ENCODE results near the gene FOXC1.

- no peak for TF ChIP-seq CTCF (IDR thresholded peaks at IDR 0.05; ENCODE audit: insufficient read depth, low read depth, low read length)
- no peak for TF ChIP-seq EZH2 (IDR thresholded peaks at IDR 0.05; ENCODE audit: insufficient read depth, low read length)
Observed at GRCh38 chr6:1569377-1569776, 40.3 kb upstream of the FOXC1 start.
